Transverse colon (tissue), 1 donor: ENCODE results near the gene POM121L12.

Experiments used
- EP300 ChIP-seq: sonication (generic); formaldehyde crosslinking; IDR thresholded peaks from one replicate; pipeline ENCODE4 v1.6.1; 2017; ENCODE audit warnings: antibody characterized with exemption, low read depth
- POLR2A ChIP-seq: fragments of 450-650 bp; IDR thresholded peaks from one replicate; pipeline ENCODE4 v1.6.1; 2016; ENCODE audit warnings: antibody characterized with exemption, mild to moderate bottlenecking, moderate library complexity

- TF ChIP-seq POLR2A (no peak), EP300 (no peak)
Measured at GRCh38 chr7:53062796-53063195, 27.4 kb downstream of the POM121L12 start.
